Uterus (tissue), 4 donors: ENCODE data around the gene MRPL33. TPM values are rescaled to one million over a fixed set of nuclear protein-coding genes. Genes with fewer than 3 reads are reported as not detected.

Experiments used
- DNase-seq, 2 donors: peaks; one replicate each; pipeline ENCODE4 v3.0.0-alpha.2; 2019 to 2020
- H3K27ac ChIP-seq, 2 donors: fragments of 200-600 bp; sonication (generic); 1 replicate in 1 of 2; 2 replicates in 1 of 2; pipeline ENCODE4 v1.5.1; 2016 to 2018
- H3K27me3 ChIP-seq, 2 donors: fragments of 200-600 bp; sonication (generic); one replicate each; pipeline ENCODE4 v1.5.1; 2018 to 2019; ENCODE audit warnings: control low read depth in 1 of 2
- H3K36me3 ChIP-seq, 2 donors: fragments of 200-600 bp; sonication (generic); one replicate each; pipeline ENCODE4 v1.5.1; 2019; ENCODE audit warnings: control low read depth in 1 of 2
- H3K4me1 ChIP-seq, 2 donors: fragments of 200-600 bp; sonication (generic); one replicate each; pipeline ENCODE4 v1.5.1; 2018 to 2019; ENCODE audit warnings: control low read depth in 1 of 2
- H3K4me3 ChIP-seq, 2 donors: fragments of 200-600 bp; sonication (generic); 1 replicate in 1 of 2; 2 replicates in 1 of 2; pipeline ENCODE4 v1.5.1; 2018 to 2019; ENCODE audit warnings: mild to moderate bottlenecking in 1 of 2
- H3K9me3 ChIP-seq, 2 donors: fragments of 200-600 bp; sonication (generic); one replicate each; pipeline ENCODE4 v1.5.1; 2019; ENCODE audit warnings: control low read depth in 1 of 2
- POLR2A ChIP-seq, 2 donors: fragments of 450-650 bp; IDR thresholded peaks; one replicate each; pipeline ENCODE4 v1.6.1; 2016; ENCODE audit warnings: antibody characterized with exemption in 2 of 2, mild to moderate bottlenecking in 1 of 2, moderate library complexity in 1 of 2
- intact Hi-C: fragments of 100-400 bp; cut with DNase I; formaldehyde crosslinking; loops from one replicate; pipeline ENCODE4 v1.15.1; 2023; ENCODE audit warnings: low total_unique reads
- total RNA-seq, 4 donors: library from RNA; depleted of rRNA in 3 of 4; stranded (reverse); fragments of >200 nt in 3 of 4; gene quantifications; one replicate each; pipeline versions ENCODE4 v1.1.0 to v1.2.4, GENCODE V29; 2014 to 2023
- TF ChIP-seq, protein P1 (sequence below), 4 experiments: fragments of 200-600 bp in 2 of 4; fragments of 450-650 bp in 2 of 4; sonication (generic) in 2 of 4; IDR thresholded peaks; one replicate each; pipeline ENCODE4 v1.5.1; 2016 to 2019; ENCODE audit warnings: antibody characterized with exemption in 4 of 4, mild to moderate bottlenecking in 2 of 4, moderate library complexity in 1 of 4
- donor health status: DM: yes; HTN: yes; CAD: no.

The MRPL33 gene
- total RNA-seq, 4 donors from 2014 or later: 51.7 to 404 (median 71.4) TPM

GRCh38 chr2:27724905-27725701 is 46.4 kb upstream of the MRPL33 start:
- TF ChIP-seq POLR2A (IDR thresholded peaks at IDR 0.05): peak in 1 of 2 donors; percentile 26
- TF ChIP-seq, protein P1, sequence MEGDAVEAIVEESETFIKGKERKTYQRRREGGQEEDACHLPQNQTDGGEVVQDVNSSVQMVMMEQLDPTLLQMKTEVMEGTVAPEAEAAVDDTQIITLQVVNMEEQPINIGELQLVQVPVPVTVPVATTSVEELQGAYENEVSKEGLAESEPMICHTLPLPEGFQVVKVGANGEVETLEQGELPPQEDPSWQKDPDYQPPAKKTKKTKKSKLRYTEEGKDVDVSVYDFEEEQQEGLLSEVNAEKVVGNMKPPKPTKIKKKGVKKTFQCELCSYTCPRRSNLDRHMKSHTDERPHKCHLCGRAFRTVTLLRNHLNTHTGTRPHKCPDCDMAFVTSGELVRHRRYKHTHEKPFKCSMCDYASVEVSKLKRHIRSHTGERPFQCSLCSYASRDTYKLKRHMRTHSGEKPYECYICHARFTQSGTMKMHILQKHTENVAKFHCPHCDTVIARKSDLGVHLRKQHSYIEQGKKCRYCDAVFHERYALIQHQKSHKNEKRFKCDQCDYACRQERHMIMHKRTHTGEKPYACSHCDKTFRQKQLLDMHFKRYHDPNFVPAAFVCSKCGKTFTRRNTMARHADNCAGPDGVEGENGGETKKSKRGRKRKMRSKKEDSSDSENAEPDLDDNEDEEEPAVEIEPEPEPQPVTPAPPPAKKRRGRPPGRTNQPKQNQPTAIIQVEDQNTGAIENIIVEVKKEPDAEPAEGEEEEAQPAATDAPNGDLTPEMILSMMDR (IDR thresholded peaks at IDR 0.05): no peak
- H3K27me3 ChIP-seq: no peaks in the 10 kb centered on the region
- H3K4me1 ChIP-seq: peaks cover 0 to 4% of the 10 kb centered on the region in 2 donors
- no peak overlapping the region for H3K4me3 ChIP-seq
- intact Hi-C loops: no loop called here
- H3K9me3 ChIP-seq: no peaks in the 10 kb centered on the region
- H3K27ac ChIP-seq: peak overlapping the region; percentile 87 to 94
- H3K36me3 ChIP-seq: no peaks in the 10 kb centered on the region
- peak in 1 of 2 donors; percentile 62 for DNase-seq

DNA sequence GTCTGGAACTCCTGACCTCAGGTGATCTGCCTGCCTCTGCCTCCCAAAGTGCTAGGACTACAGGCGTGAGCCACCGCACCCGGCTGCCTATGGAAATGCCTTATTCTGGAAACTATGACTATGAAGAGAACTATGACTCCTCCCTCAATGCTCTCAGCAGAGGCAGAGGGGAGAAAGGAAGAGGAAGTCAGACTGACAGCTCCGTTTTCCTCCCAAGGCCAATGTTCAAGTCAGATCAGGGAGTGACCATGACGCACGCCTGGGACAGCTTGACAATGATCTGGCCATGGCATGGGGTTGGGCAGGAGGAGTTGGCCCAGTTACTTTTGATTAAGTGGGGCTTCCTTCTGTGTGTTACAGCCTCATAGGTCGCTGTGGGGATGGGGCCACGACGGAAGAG is 44.3 kb upstream of the MRPL33 start:
- Histone ChIP-seq H3K4me3 (no peak overlapping the region), H3K9me3 (no peaks in the 10 kb centered on the region), H3K4me1 (peaks cover 0 to 4% of the 10 kb centered on the region in 2 donors), H3K27ac (no peak overlapping the region), H3K27me3 (no peaks in the 10 kb centered on the region), H3K36me3 (no peaks in the 10 kb centered on the region)
- no peak for TF ChIP-seq POLR2A (IDR thresholded peaks at IDR 0.05)
- TF ChIP-seq, protein P1 (IDR thresholded peaks at IDR 0.05): no peak
- no peak for DNase-seq
- intact Hi-C loops: no loop called here

GRCh38 chr2:27728081-27728858 is 43.2 kb upstream of the MRPL33 start:
- intact Hi-C loops: no loop called here
- Histone ChIP-seq H3K4me1 (peaks cover 0 to 4% of the 10 kb centered on the region in 2 donors), H3K4me3 (no peak overlapping the region), H3K27ac (no peak overlapping the region), H3K9me3 (no peaks in the 10 kb centered on the region), H3K36me3 (no peaks in the 10 kb centered on the region), H3K27me3 (no peaks in the 10 kb centered on the region)
- no peak for DNase-seq
- TF ChIP-seq, protein P1 (IDR thresholded peaks at IDR 0.05): no peak
- no peak for TF ChIP-seq POLR2A (IDR thresholded peaks at IDR 0.05)

- H3K27me3 ChIP-seq: no peaks in the 10 kb centered on the region
- H3K9me3 ChIP-seq: no peaks in the 10 kb centered on the region
- intact Hi-C loops: no loop called here
- no peak for DNase-seq
- no peak overlapping the region for H3K27ac ChIP-seq
- H3K36me3 ChIP-seq: no peaks in the 10 kb centered on the region
- H3K4me1 ChIP-seq: no peaks in the 10 kb centered on the region
- H3K4me3 ChIP-seq: no peak overlapping the region
- TF ChIP-seq POLR2A (IDR thresholded peaks at IDR 0.05): no peak
- TF ChIP-seq, protein P1 (IDR thresholded peaks at IDR 0.05): no peak
Observed at GRCh38 chr2:27729198-27729597, 42.3 kb upstream of the MRPL33 start.

GRCh38 chr2:27729614-27730013 is 41.9 kb upstream of the MRPL33 start:
- Histone ChIP-seq H3K27me3 (no peaks in the 10 kb centered on the region), H3K4me1 (no peaks in the 10 kb centered on the region), H3K27ac (no peak overlapping the region), H3K36me3 (no peaks in the 10 kb centered on the region), H3K9me3 (no peaks in the 10 kb centered on the region), H3K4me3 (no peak overlapping the region)
- TF ChIP-seq POLR2A (IDR thresholded peaks at IDR 0.05): no peak
- TF ChIP-seq, protein P1 (IDR thresholded peaks at IDR 0.05): no peak
- intact Hi-C loops: no loop called here
- no peak for DNase-seq
